ENCODE measurements around the gene ZNF775.

DNA sequence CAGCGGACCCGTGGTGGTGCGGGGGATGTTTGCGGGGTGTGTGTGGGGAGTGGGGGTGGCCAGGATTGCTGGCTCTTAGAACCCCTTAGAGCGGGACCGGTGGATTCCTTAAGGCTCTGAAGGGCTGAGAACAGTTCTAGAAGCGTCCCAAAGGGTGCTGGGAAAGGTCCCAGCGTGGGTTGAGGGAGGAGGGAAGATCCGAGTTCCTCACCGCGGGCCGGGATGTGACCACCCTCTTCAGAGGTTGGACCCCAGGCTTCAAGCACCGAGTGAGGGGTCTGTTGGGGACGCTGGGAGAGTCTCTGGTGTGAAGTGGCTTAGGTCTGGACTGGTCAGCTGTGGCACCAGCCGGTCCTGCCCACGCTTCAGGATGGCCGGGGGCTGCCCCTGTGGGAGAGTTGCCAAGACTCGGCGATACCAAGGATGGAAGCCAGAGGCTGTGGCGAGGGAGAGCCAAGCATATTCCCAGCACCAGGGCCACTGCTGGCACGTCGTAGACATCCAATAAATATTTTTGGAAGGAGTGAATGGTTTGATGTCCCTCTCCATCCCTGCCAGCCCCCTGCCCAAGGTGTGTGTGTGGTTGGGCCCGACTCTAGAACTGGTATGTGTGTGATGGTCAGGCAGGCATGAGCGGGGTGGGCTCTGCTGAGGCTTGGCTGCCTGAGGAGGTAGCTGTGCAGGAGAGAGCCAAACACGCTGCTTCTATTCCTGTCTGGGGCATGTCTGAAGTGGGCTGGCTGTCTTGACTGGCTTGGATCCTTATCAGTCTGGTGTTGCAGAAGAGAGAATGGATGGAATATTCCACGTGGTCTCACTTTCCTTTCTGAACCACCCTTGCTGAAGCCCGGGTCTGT is 19.2 kb downstream of the ZNF775 start:
- TF ChIP-seq, protein P1, sequence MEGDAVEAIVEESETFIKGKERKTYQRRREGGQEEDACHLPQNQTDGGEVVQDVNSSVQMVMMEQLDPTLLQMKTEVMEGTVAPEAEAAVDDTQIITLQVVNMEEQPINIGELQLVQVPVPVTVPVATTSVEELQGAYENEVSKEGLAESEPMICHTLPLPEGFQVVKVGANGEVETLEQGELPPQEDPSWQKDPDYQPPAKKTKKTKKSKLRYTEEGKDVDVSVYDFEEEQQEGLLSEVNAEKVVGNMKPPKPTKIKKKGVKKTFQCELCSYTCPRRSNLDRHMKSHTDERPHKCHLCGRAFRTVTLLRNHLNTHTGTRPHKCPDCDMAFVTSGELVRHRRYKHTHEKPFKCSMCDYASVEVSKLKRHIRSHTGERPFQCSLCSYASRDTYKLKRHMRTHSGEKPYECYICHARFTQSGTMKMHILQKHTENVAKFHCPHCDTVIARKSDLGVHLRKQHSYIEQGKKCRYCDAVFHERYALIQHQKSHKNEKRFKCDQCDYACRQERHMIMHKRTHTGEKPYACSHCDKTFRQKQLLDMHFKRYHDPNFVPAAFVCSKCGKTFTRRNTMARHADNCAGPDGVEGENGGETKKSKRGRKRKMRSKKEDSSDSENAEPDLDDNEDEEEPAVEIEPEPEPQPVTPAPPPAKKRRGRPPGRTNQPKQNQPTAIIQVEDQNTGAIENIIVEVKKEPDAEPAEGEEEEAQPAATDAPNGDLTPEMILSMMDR (IDR thresholded peaks at IDR 0.05; ENCODE audit: borderline replicate concordance, extremely low read depth, low read length, poor library complexity, severe bottlenecking) = no peak
- TF ChIP-seq EZH2 (IDR thresholded peaks at IDR 0.05; ENCODE audit: borderline replicate concordance, low read depth, low read length, severe bottlenecking) = no peak

Measured in DND-41 (cell line).